Amygdala (tissue), 56 donors: ENCODE data around the gene ZNF624.

Experiments
- DNase-seq, 56 donors: peaks; one replicate each; lab custom pipeline; 2025; lab: John Stamatoyannopoulos, UW

ZNF624 gene

DNA sequence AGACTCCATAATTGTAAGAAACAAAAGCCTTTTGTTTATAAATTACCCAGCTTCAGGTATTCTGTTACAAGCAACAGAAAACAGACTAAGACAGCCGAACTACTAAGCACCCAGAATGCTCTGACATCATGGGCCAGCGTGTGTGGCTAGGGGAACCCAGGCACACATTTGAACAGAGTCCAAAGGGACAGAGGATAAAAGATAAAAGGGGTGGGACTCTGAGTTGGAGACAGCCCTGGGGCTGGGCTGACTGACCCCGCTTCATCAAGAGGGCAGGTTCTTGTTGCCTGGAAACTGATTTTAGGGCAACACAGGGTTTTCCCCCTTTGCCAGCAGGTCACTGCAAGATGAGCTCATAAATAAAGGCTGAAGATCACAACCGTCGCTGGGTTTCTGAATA lies 54.1 kb downstream of the ZNF624 start:
- no peak for DNase-seq

DNA sequence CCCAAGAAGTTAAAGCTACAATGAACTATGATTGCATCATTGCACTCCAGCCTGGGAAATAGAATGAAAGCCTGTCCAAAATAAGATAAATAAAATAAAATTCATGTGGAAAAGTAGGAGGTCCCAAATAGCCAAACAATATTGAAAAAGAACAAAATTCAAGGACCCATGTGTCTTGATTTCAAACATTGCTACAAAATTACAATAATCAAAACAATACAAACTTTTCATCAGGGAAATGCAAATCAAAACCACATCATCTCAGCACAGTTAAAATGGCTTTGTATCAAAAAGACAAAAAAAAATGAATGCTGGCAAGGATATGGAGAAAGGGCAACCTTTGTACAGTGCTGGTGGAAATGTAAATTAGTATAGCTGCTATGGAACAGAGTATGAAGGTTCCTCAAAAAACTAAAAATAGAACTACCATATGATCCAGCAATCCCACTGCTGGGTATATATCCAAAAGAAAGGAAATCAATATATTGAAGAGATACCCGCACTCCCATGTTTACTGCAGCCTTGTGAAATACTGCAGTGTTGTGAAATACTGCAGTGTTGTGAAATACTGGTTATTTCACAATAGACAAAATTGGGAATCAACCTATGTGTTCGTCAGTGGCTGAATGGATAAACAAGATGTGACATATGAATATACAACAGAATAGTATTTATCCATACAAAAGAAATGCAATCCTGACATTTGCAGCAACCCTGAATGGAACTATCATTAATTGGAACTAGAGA lies 60.1 kb downstream of the ZNF624 start:
- DNase-seq = no peak

DNA sequence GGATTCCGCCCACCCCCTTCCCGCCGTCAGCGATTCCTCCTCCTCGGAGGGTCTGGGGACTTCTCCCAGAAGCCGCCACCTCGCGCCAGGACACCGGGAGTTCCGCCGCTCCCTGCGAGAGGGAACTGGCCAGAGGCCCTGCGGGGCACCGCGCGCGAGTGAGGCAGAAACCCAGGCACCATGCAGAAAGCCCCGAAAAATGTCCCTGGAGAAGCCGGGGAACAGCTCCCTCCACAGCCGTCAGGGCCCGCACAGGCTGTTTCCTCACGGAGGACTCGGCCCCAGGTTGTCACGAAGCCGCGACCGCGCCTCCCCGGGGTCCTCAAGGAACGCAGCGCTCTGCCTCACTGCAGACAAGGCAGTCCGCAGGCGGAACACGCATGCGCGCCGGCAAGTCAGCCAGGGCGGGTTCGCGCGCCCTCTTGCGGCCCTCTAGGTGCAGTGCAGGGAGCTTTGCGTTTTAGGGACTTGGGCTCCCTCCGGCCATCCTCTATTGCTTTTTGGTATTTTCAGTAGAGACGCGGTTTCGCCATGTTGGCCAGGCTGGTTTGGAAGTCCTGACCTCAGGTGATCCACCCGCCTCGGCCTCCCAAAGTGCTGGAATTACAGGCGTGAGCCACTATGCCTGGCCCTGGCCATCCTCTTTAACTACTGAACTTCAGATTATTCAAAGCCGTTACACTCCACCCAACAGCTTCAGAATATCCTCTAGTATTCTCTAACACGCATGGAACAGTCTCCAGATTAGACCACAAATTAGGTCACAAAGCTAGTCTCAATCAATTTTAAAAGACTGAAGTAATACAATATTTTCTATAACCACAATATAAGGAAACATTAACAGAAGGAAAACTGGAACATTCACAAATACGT lies 64.3 kb downstream of the ZNF624 start:
- peak; percentile 18 to 96 (median 83) for DNase-seq

DNA sequence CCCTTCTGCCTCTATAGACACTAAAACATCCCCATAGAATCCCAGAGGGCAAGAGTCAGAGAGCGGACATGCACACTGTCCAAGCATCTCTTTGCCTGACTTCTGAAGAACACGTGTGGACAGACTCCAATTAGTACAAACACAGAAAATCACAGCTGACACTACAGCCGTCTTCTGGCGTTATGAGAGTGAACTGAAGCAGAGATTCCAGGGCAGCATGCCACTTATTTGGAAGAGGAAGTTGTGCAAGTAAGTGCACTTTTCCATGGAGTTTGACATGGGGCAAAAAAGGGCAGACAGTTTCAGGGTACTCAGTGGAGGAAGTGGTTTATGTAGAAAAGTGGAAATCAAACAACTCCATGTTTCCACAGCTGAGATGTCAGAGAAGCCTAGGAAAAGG lies 67.9 kb downstream of the ZNF624 start:
- DNase-seq = no peak

DNA sequence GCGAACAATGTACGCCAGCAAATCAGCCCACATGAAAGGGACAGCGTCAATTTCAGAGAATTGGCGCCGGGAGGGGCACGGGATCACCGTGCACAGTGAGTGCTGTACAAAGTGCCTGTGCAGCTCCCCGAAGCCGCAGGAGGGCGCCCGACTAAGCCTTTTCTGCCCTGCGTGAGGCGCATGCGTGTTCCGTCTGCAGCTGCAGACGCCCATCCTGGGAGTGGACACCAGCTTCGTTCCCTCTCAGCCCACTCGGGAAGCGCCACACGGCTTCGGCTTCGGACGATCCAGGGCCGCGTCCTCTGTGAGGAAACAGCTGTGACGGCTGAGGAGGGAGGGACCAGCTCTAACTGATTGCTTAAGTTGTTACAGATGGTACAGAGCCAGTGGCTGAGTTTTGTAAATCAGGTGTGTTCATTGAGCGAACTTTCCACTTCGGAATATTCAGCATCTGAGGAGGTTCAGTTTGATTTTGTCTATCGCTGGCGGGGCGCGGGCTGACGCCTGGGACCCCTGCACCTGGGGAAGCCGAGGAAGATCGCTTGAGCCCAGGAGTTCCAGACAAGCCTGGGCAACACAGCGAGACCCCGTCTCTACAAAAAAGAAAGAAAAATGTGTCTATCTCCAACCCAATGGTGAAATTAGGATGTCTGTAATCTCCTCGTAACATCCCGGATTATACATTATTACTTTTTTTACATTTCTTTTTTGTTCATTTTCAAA lies 69.2 kb downstream of the ZNF624 start:
- peak; percentile 33 to 96 (median 85) for DNase-seq

DNA sequence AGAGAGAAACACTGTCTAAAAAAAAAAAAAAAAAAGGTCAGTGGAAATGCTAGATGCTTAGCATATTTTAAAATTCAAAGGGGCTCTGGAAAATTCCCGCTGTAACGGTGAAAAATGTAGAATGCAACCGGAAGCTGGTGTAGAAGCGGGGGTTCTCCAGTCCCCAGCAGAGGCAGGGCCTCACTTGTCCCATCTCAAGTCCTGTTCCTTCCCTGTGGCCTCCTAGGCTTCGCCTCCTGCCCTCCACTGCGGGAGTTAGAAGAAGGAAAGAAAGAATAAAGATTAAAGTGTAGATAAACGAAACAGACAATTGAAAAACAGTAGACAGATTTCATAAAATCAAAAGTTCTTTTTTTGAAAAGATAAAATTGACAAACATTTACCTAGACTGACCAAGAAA lies 69.9 kb downstream of the ZNF624 start:
- DNase-seq = no peak

DNA sequence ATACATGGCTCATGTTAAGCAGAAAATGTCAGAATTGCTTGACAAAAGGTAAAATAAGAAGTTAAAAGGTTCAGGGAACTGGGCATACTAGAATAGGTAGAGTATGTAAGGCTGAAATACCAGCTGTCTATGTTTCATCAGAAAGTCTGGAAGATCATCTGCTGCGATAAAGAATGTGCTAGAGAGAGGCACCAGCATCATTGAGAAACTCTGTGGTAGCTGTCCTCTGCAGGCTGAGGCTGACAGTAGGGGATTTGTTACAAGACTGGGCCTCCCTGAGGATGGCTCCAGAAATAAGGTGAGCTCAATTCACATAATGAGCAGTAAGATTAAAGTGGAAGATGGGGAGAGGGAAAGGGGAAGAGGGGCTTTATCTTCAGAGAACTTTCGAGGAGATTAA lies 80.2 kb downstream of the ZNF624 start:
- no peak for DNase-seq
